Measurements from ENCODE around the gene SLC6A13.

DNA sequence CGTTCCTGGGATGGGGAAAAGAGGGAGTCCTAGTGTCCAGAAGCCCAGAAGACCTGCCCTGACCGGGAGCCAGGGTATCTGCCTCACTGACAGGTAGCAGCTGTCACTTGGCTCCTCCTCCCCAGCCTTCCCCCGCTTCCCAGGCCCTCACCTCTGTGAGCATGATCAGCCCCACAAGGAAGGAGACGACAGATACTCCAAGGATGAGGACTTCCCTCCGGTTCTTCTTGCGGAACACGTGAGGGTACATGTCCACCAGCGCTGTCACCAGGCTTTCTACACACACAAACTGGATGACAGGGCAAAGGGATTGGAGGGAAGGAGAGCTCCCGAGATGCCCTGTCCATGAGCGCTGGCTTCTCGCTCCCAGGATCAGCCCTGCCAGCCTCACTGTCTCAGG, 38.8 kb downstream of the SLC6A13 start:
- TF ChIP-seq, protein P1, sequence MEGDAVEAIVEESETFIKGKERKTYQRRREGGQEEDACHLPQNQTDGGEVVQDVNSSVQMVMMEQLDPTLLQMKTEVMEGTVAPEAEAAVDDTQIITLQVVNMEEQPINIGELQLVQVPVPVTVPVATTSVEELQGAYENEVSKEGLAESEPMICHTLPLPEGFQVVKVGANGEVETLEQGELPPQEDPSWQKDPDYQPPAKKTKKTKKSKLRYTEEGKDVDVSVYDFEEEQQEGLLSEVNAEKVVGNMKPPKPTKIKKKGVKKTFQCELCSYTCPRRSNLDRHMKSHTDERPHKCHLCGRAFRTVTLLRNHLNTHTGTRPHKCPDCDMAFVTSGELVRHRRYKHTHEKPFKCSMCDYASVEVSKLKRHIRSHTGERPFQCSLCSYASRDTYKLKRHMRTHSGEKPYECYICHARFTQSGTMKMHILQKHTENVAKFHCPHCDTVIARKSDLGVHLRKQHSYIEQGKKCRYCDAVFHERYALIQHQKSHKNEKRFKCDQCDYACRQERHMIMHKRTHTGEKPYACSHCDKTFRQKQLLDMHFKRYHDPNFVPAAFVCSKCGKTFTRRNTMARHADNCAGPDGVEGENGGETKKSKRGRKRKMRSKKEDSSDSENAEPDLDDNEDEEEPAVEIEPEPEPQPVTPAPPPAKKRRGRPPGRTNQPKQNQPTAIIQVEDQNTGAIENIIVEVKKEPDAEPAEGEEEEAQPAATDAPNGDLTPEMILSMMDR (IDR thresholded peaks at IDR 0.05; ENCODE audit: extremely low read depth in 1 of 2, insufficient read depth in 1 of 2, low read depth in 1 of 2, low read length in 2 of 2): no peak
- TF ChIP-seq POLR2A (IDR thresholded peaks at IDR 0.05; ENCODE audit: low read depth, low read length) (no peak), POLR2AphosphoS5 (IDR thresholded peaks at IDR 0.05; ENCODE audit: insufficient read depth, low read depth, low read length) (no peak), GATA2 (IDR thresholded peaks at IDR 0.05; ENCODE audit: insufficient read depth, insufficient read length, low read depth, low read length) (no peak)

Data from endothelial cell of umbilical vein (primary cell).